Panc1 (cell line): ENCODE results near the gene GNAO1. TPM values are rescaled to one million over a fixed set of nuclear protein-coding genes. Genes with fewer than 3 reads are reported as not detected.

ENCODE experiments used
- ATAC-seq: fragments of 200-7000 bp; cut with Tn5 transposase; 2 replicates; pipeline ENCODE4 v1.9.1; 2020; ENCODE audit warnings: mild to moderate bottlenecking, moderate library complexity
- BruUV-seq: library from RNA; stranded (reverse); fragments of 400-500 nt; replicated peaks from 2 replicates; lab custom pipeline; 2021; lab: Mats Ljungman, UMichigan
- CTCF ChIA-PET: fragments of 300-600 bp; sonication (Branson Sonifier 250); formaldehyde crosslinking; loops from one replicate; lab custom pipeline; 2022; ENCODE audit warnings: antibody characterized with exemption; lab: Charles Lee
- POLR2A ChIA-PET: fragments of 300-600 bp; sonication (Branson Sonifier 250); formaldehyde crosslinking; loops from one replicate; lab custom pipeline; 2022; ENCODE audit warnings: antibody characterized with exemption; lab: Charles Lee
- DNase-seq: peaks from one replicate; pipeline ENCODE4 v3.0.0-alpha.2; 2010; ENCODE audit warnings: low read depth, low spot score
- H3K27ac ChIP-seq: 2 replicates; pipeline ENCODE4 v1.5.1; 2011; ENCODE audit warnings: mild to moderate bottlenecking, low read length, inconsistent platforms
- H3K27me3 ChIP-seq: fragments of 200-500 bp; sonication (Bioruptor generic); 2 replicates; pipeline ENCODE4 v1.6.0; 2014; ENCODE audit warnings: low read length, inconsistent platforms; ENCODE audit not compliant: control insufficient read depth, insufficient read depth
- H3K36me3 ChIP-seq: fragments of 200-500 bp; sonication (Bioruptor generic); 2 replicates; pipeline ENCODE4 v1.5.1; 2014; ENCODE audit warnings: inconsistent platforms, mild to moderate bottlenecking, low read length, moderate library complexity; ENCODE audit not compliant: control insufficient read depth, insufficient read depth
- H3K4me1 ChIP-seq: 2 replicates; pipeline ENCODE4 v1.5.1; 2011; ENCODE audit warnings: inconsistent platforms, mild to moderate bottlenecking, low read length, moderate library complexity; ENCODE audit not compliant: control insufficient read depth, insufficient read depth
- H3K4me3 ChIP-seq, 2 experiments: 2 replicates each; pipeline ENCODE4 v1.5.1; 2011 to 2012; ENCODE audit warnings: low read depth in 2 of 2, low read length in 2 of 2, mild to moderate bottlenecking in 2 of 2, inconsistent platforms in 1 of 2, moderate library complexity in 1 of 2
- H3K9me3 ChIP-seq: fragments of 200-500 bp; sonication (Bioruptor generic); 2 replicates; pipeline ENCODE4 v1.5.1; 2014; ENCODE audit warnings: low read depth, mild to moderate bottlenecking, inconsistent platforms, low read length, moderate library complexity; ENCODE audit not compliant: control insufficient read depth, insufficient read depth
- POLR2AphosphoS5 ChIP-seq: IDR thresholded peaks from 2 replicates; pipeline ENCODE4 v1.6.1; 2012; ENCODE audit warnings: mild to moderate bottlenecking, low read depth, low read length, moderate library complexity
- SIN3A ChIP-seq: IDR thresholded peaks from 2 replicates; pipeline ENCODE4 v1.6.1; 2012; ENCODE audit warnings: low read depth, mild to moderate bottlenecking, low read length, moderate library complexity, borderline replicate concordance; ENCODE audit not compliant: insufficient read depth
- TCF7L2 ChIP-seq: IDR thresholded peaks from 2 replicates; pipeline ENCODE4 v1.6.1; 2011; ENCODE audit warnings: mild to moderate bottlenecking, low read depth, low read length, inconsistent platforms
- in situ Hi-C: cut with HindIII; loops from 2 replicates; pipeline ENCODE4 v1.10.0; 2016; ENCODE audit warnings: low sequenced_read_pairs, low pct_unique_long_range_greater_than_20kb
- intact Hi-C: fragments of 100-400 bp; cut with micrococcal nuclease; formaldehyde crosslinking; loops from one replicate; pipeline ENCODE4 v1.10.0; 2022; ENCODE audit not compliant: unreplicated experiment
- total RNA-seq: library from RNA; stranded (reverse); gene quantifications from one replicate; pipeline ENCODE4 v1.2.1, GENCODE V29; 2021; ENCODE audit not compliant: unreplicated experiment
- TF ChIP-seq, protein P1 (sequence below): fragments of 450-650 bp; IDR thresholded peaks from 2 replicates; pipeline ENCODE4 v1.5.1; 2017; ENCODE audit warnings: mild to moderate bottlenecking
- TF ChIP-seq, protein P2 (sequence below), 2 experiments: IDR thresholded peaks; 2 replicates each; pipeline ENCODE4 v1.6.1; 2011 to 2012; ENCODE audit warnings: low read depth in 2 of 2, control low read depth in 1 of 2, low read length in 1 of 2, mild to moderate bottlenecking in 1 of 2, moderate library complexity in 1 of 2; ENCODE audit not compliant: insufficient read depth in 1 of 2

GNAO1 gene
- total RNA-seq, 1 experiment from 2014 or later: 33.4 TPM

DNA sequence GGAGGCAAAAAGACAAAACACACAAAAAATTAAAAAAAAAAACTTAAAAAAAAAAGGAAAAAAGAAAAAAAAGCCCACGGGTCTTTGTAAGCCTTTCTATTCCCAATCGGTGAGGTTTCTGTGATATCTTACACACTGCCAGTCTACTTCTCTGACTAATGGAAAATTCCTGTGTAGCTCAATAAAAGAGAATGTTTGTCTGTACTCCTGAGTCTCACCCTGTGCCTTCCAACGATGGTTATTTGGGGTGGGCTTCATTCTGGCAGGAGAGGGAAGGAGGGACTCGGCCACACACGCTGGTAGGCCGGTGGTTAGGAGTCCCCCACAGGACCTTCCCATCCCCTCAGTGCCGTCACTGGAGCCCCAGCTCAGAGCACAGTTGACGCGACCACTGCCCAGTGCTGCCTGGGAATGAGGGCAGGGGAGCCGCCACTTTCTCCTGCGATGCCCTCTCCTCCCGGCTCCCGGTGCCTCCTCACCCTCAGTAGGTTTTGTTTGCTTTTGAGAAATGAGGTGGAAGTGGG, 166.0 kb downstream of the GNAO1 start:
- peak; percentile 46 for ATAC-seq
- H3K36me3 ChIP-seq: no peaks in the 10 kb centered on the region
- POLR2A ChIA-PET: no interaction called here
- intact Hi-C loops (no loop called here), in situ Hi-C loops (no loop called here)
- H3K27ac ChIP-seq: peak overlapping the region; percentile 80
- H3K27me3 ChIP-seq: no peaks in the 10 kb centered on the region
- H3K4me3 ChIP-seq: peak overlapping the region; percentile 30 to 51; a peak in 3 of 4 replicates
- DNase-seq: no peak
- BruUV-seq: no TSS peak
- CTCF ChIA-PET: interaction anchor here (1.2 kb wide), 1 partner anchor 31 kb away, joined by 3 read pairs; no protein-coding TSS in a partner anchor
- H3K9me3 ChIP-seq: no peaks in the 10 kb centered on the region
- peaks cover 11% of the 10 kb centered on the region for H3K4me1 ChIP-seq
- TF ChIP-seq TCF7L2: no peak
- TF ChIP-seq, protein P1, sequence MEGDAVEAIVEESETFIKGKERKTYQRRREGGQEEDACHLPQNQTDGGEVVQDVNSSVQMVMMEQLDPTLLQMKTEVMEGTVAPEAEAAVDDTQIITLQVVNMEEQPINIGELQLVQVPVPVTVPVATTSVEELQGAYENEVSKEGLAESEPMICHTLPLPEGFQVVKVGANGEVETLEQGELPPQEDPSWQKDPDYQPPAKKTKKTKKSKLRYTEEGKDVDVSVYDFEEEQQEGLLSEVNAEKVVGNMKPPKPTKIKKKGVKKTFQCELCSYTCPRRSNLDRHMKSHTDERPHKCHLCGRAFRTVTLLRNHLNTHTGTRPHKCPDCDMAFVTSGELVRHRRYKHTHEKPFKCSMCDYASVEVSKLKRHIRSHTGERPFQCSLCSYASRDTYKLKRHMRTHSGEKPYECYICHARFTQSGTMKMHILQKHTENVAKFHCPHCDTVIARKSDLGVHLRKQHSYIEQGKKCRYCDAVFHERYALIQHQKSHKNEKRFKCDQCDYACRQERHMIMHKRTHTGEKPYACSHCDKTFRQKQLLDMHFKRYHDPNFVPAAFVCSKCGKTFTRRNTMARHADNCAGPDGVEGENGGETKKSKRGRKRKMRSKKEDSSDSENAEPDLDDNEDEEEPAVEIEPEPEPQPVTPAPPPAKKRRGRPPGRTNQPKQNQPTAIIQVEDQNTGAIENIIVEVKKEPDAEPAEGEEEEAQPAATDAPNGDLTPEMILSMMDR: no peak
- no peak for TF ChIP-seq POLR2AphosphoS5
- TF ChIP-seq, protein P2, sequence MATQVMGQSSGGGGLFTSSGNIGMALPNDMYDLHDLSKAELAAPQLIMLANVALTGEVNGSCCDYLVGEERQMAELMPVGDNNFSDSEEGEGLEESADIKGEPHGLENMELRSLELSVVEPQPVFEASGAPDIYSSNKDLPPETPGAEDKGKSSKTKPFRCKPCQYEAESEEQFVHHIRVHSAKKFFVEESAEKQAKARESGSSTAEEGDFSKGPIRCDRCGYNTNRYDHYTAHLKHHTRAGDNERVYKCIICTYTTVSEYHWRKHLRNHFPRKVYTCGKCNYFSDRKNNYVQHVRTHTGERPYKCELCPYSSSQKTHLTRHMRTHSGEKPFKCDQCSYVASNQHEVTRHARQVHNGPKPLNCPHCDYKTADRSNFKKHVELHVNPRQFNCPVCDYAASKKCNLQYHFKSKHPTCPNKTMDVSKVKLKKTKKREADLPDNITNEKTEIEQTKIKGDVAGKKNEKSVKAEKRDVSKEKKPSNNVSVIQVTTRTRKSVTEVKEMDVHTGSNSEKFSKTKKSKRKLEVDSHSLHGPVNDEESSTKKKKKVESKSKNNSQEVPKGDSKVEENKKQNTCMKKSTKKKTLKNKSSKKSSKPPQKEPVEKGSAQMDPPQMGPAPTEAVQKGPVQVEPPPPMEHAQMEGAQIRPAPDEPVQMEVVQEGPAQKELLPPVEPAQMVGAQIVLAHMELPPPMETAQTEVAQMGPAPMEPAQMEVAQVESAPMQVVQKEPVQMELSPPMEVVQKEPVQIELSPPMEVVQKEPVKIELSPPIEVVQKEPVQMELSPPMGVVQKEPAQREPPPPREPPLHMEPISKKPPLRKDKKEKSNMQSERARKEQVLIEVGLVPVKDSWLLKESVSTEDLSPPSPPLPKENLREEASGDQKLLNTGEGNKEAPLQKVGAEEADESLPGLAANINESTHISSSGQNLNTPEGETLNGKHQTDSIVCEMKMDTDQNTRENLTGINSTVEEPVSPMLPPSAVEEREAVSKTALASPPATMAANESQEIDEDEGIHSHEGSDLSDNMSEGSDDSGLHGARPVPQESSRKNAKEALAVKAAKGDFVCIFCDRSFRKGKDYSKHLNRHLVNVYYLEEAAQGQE (IDR thresholded peaks at IDR 0.05; ENCODE audit: insufficient read depth in 1 of 2, low read depth in 2 of 2, low read length in 1 of 2): no peak
- no peak for TF ChIP-seq SIN3A

DNA sequence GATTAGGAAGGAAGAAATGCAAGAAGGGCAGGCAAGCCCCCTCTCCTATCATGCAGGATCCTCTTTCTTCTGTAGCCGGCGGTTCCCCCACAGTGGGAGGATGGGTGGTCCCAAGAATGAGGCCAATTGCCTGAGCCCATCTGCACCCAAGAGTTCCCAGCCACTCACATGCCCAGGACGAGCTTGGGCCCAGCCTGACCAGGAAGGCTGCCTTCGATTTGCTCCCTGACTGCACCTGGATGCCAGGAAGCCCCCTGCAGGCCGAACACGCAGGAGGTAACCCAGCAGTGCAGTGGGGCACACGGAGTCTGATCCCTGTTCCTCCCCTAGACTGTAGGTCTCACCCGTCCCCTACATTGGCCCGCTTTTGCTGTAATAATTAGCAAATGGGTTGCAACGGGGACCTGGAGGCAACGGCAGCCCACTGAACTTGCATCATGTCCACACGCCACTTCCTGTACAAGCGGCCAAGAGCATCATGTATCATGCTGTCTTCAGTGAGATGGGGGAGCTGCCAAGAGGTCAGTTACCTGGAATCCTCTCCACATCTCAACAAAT, 166.6 kb downstream of the GNAO1 start:
- intact Hi-C loops (no loop called here), in situ Hi-C loops (no loop called here)
- no TSS peak for BruUV-seq
- POLR2A ChIA-PET: no interaction called here
- Histone ChIP-seq H3K4me3 (no peak overlapping the region), H3K27ac (peak overlapping the region; percentile 80; the same call in 1 of the 2 replicates), H3K36me3 (no peaks in the 10 kb centered on the region), H3K4me1 (peaks cover 11% of the 10 kb centered on the region), H3K9me3 (no peaks in the 10 kb centered on the region), H3K27me3 (no peaks in the 10 kb centered on the region)
- no peak for DNase-seq
- peak; percentile 62 for ATAC-seq
- CTCF ChIA-PET: no interaction called here
- TF ChIP-seq, protein P1: no peak; the same call in 1 of the 2 replicates
- TF ChIP-seq TCF7L2 (no peak), SIN3A (no peak), POLR2AphosphoS5 (no peak)
- TF ChIP-seq, protein P2 (IDR thresholded peaks at IDR 0.05; ENCODE audit: insufficient read depth in 1 of 2, low read depth in 2 of 2, low read length in 1 of 2): no peak
